MCF 10A (cell line): ENCODE results near the gene SLIRP. TPM values are rescaled to one million over a fixed set of nuclear protein-coding genes. Genes with fewer than 3 reads are reported as not detected.

ENCODE experiments used
- BruUV-seq: library from RNA; stranded (reverse); fragments of 400-500 nt; replicated peaks from 2 replicates; lab custom pipeline; 2021; lab: Mats Ljungman, UMichigan
- CTCF ChIA-PET: fragments of 300-600 bp; sonication (Branson Sonifier 250); formaldehyde crosslinking; extraction: SDS; loops from one replicate; lab custom pipeline; 2021; ENCODE audit warnings: antibody characterized with exemption, inconsistent platforms; lab: Yijun Ruan, JAX
- POLR2A ChIA-PET: fragments of 300-600, 350-650 bp; sonication (Branson Sonifier 250); formaldehyde crosslinking; extraction: SDS; loops from one replicate; lab custom pipeline; 2020; ENCODE audit warnings: antibody characterized with exemption, inconsistent platforms; lab: Yijun Ruan, JAX
- DNase-seq: peaks from one replicate; pipeline ENCODE4 v3.0.0-alpha.2; 2018; ENCODE audit not compliant: unreplicated experiment
- H3K27ac Mint-ChIP-seq: one replicate; pipeline ENCODE4 v1.8.0; 2022; ENCODE audit warnings: mild to moderate bottlenecking, low read depth, mixed read lengths; ENCODE audit not compliant: unreplicated experiment
- H3K27me3 Mint-ChIP-seq: one replicate; pipeline ENCODE4 v1.8.0; 2022; ENCODE audit warnings: mixed read lengths; ENCODE audit not compliant: insufficient read depth, unreplicated experiment
- H3K36me3 Mint-ChIP-seq: one replicate; pipeline ENCODE4 v1.8.0; 2022; ENCODE audit warnings: mild to moderate bottlenecking, moderate library complexity, mixed read lengths; ENCODE audit not compliant: insufficient read depth, unreplicated experiment
- H3K4me1 Mint-ChIP-seq: one replicate; pipeline ENCODE4 v1.8.0; 2022; ENCODE audit warnings: mixed read lengths; ENCODE audit not compliant: insufficient read depth, unreplicated experiment
- H3K4me3 Mint-ChIP-seq: one replicate; pipeline ENCODE4 v1.8.0; 2022; ENCODE audit warnings: mild to moderate bottlenecking, moderate library complexity, mixed read lengths; ENCODE audit not compliant: unreplicated experiment
- H3K9me3 Mint-ChIP-seq: one replicate; pipeline ENCODE4 v1.8.0; 2022; ENCODE audit warnings: mixed read lengths; ENCODE audit not compliant: unreplicated experiment
- CTCF ChIP-seq: fragments of 200-600 bp; IDR thresholded peaks from one replicate; pipeline ENCODE4 v1.8.0; 2022; ENCODE audit warnings: antibody characterized with exemption, mild to moderate bottlenecking; ENCODE audit not compliant: unreplicated experiment
- intact Hi-C: fragments of 100-400 bp; cut with micrococcal nuclease; formaldehyde crosslinking; loops from 2 replicates; pipeline ENCODE4 v1.14.1; 2022
- total RNA-seq: library from RNA; stranded (reverse); gene quantifications from 2 replicates; pipeline ENCODE4 v1.2.3, GENCODE V29; 2022

SLIRP gene
- total RNA-seq, 1 experiment from 2014 or later = 249 TPM

DNA sequence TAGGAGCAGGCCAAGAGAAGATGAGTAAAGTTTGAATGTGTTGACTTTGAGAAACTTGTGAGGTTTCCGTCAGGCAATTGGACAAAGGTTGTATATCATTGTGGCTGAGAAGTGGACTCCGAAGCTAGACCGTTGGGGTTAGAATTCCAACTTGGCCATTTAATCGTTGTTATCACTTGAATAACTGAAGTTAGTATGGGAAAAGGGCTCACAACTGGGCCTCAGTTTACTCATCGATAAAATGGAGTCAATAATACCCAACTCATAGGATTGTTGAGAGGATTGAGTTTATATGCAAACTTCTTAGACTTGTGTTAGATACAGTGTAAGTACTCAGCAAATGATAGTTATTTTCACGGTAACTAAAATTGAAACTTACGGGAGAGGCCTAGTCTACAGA is 846 bp downstream of the SLIRP start:
- Mint-ChIP-seq H3K27ac (peak overlapping the region; percentile 95), H3K4me3 (peak overlapping the region; percentile 93), H3K27me3 (no peaks in the 10 kb centered on the region), H3K9me3 (no peaks in the 10 kb centered on the region), H3K36me3 (peaks cover 40% of the 10 kb centered on the region), H3K4me1 (peaks cover 20% of the 10 kb centered on the region)
- no peak for TF ChIP-seq CTCF
- CTCF ChIA-PET = interaction anchor here (0.6 to 2.3 kb wide), 5 partner anchors 52 to 249 kb away, joined by 3 to 14 read pairs (median 5); partner anchors contain the start of gene SNW1
- POLR2A ChIA-PET = interaction anchor here (0.6 to 4.1 kb wide), 22 partner anchors 9 to 388 kb away, joined by 3 to 29 read pairs (median 4); partner anchors contain the start of genes AHSA1, GSTZ1, POMT2 and SAMD15
- peak; percentile 6 for DNase-seq
- intact Hi-C loops = loop anchor here (2.0 kb wide), 1 partner anchor 46 kb away; no protein-coding TSS in a partner anchor
- BruUV-seq = TSS peak; percentile 65

- Mint-ChIP-seq H3K9me3 (no peaks in the 10 kb centered on the region), H3K27me3 (no peaks in the 10 kb centered on the region), H3K4me1 (peaks cover 20% of the 10 kb centered on the region), H3K27ac (peak overlapping the region; percentile 95), H3K4me3 (peak overlapping the region; percentile 93), H3K36me3 (peaks cover 41% of the 10 kb centered on the region)
- no TSS peak for BruUV-seq
- no peak for TF ChIP-seq CTCF
- ChIA-PET CTCF (interaction anchor here (0.7 to 2.3 kb wide), 5 partner anchors 25 to 250 kb away, joined by 3 to 14 read pairs (median 3); no protein-coding TSS in a partner anchor), POLR2A (interaction anchor here (0.8 to 4.1 kb wide), 7 partner anchors 9 to 251 kb away, joined by 3 to 29 read pairs (median 15); partner anchors contain the start of genes AHSA1, SNW1 and VIPAS39)
- no peak for DNase-seq
- intact Hi-C loops = loop anchor here (2.0 kb wide), 1 partner anchor 47 kb away; no protein-coding TSS in a partner anchor
Measured at GRCh38 chr14:77709412-77709811, 1.5 kb downstream of the SLIRP start.

GRCh38 chr14:77710364-77710763 is 2.5 kb downstream of the SLIRP start:
- CTCF ChIA-PET = no interaction called here
- Mint-ChIP-seq H3K36me3 (peaks cover 50% of the 10 kb centered on the region), H3K4me1 (peaks cover 20% of the 10 kb centered on the region), H3K9me3 (no peaks in the 10 kb centered on the region), H3K4me3 (peak overlapping the region; percentile 93), H3K27ac (peak overlapping the region; percentile 95), H3K27me3 (no peaks in the 10 kb centered on the region)
- intact Hi-C loops = no loop called here
- DNase-seq = no peak
- BruUV-seq = no TSS peak
- POLR2A ChIA-PET = interaction anchor here (2.4 to 2.7 kb wide), 2 partner anchors 47 to 51 kb away, joined by 11 to 27 read pairs; partner anchors contain the start of gene SNW1
- no peak for TF ChIP-seq CTCF

DNA sequence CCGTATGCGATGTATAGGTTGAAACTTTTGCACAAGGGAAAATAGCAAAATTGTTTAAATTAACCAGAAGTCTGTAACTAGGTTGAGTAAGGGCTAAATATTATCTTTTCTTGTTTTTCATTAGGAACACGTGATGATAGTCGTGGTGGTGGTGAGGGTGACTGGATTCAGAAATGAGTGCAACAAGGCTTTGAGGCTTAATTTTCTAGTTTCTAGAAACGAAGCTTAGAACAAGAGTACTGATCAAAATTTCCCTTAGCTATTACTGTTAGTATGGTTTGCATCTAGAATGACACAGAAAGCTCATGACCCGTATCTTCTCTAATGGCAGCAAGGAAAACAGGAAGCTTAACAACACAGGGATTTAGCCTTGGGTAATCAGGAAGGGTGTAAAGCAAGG is 7.0 kb downstream of the SLIRP start:
- intact Hi-C loops = no loop called here
- H3K9me3 Mint-ChIP-seq = no peaks in the 10 kb centered on the region
- TF ChIP-seq CTCF = no peak
- no peak for DNase-seq
- no TSS peak for BruUV-seq
- peaks cover 93% of the 10 kb centered on the region for H3K36me3 Mint-ChIP-seq
- ChIA-PET CTCF (interaction anchor here (0.6 kb wide), 1 partner anchor 59 kb away, joined by 3 read pairs; no protein-coding TSS in a partner anchor), POLR2A (no interaction called here)
- H3K4me3 Mint-ChIP-seq = no peak overlapping the region
- no peak overlapping the region for H3K27ac Mint-ChIP-seq
- peaks cover 5% of the 10 kb centered on the region for H3K4me1 Mint-ChIP-seq
- H3K27me3 Mint-ChIP-seq = no peaks in the 10 kb centered on the region
